Jurkat, Clone E6-1 (cell line): ENCODE results near the gene PTPRN2.

Source experiments
- DNase-seq: peaks from one replicate; pipeline ENCODE4 v3.0.0-alpha.2; 2011; ENCODE audit warnings: low read depth, low spot score
- H3K4me3 ChIP-seq: 2 replicates; pipeline ENCODE4 v1.5.1; 2011; ENCODE audit warnings: mild to moderate bottlenecking, low read length, control low read depth, moderate library complexity

The PTPRN2 gene

DNA sequence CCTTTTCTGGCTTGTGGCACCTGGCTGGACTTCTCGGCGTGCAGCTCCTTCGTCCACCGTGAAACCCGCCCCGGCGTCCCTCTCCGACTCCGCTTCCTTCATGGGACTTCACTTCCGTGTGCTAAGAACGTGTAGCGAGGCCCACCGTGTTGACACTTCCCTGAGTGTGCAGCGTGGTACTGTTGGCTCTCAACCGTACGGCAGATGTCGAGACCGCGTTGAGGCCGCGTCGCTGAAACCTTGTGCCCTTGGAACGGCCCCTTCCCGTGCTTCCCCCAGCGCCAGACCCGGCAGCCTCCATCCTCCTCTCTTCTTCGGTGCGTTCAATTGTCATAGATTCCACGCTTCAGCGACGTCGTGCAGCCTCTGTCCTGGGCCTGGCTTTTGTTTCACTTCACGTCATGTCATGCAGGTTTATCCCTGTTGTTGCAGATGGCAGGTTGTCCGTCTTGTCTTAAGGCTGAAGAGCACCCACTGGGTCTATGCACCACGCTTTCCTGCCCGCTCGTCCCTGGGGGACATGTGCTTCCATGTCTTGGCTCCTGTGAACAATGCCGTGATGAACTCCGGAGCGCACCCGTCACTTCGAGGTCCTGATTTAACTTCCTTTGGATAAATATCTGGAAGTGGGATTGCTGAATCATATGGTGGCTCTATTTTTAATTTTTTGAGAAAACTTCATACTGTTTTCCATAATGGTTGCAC is 785.5 kb downstream of the PTPRN2 start:
- H3K4me3 ChIP-seq, result no peak overlapping the region
- no peak for DNase-seq

DNA sequence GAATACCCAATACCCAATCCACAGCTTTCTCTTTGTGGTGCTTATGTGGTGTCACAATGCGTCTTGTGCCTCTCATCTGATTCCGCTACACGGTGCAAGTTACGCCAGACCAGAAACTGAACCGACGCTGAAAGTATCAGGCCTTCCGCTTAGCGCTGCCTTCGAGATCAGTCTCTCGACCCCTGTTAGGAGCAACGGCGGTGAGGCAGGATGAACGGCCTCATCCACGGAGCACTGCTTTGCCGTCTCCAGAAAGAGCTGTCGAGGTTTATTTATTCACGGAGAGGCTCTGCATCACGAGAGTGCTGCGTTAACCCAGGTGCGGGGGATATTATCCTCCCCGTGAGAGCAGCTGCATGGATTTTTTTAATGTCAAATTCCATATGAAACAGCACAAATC is 786.5 kb downstream of the PTPRN2 start:
- no peak for DNase-seq
- no peak overlapping the region for H3K4me3 ChIP-seq

DNA sequence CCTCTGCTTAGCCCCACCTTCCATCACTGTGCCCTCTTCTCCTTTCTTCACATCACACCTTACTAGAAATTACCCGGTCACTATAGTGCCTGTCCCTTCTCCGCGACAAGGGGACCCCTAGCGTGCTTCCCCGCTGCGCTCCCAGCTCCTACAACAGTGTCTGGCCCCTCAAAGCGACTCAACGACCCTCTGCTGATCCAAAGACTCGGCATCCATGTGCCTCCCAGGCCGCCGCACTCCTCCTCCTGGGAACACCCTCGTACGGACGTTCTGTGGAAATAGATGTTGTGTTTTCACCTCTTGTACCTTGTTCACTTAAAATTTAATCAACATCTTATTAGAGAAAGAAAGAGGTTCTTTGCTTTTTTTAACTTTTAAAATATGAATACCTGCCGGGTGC is 787.3 kb downstream of the PTPRN2 start:
- H3K4me3 ChIP-seq, result no peak overlapping the region
- no peak for DNase-seq

DNA sequence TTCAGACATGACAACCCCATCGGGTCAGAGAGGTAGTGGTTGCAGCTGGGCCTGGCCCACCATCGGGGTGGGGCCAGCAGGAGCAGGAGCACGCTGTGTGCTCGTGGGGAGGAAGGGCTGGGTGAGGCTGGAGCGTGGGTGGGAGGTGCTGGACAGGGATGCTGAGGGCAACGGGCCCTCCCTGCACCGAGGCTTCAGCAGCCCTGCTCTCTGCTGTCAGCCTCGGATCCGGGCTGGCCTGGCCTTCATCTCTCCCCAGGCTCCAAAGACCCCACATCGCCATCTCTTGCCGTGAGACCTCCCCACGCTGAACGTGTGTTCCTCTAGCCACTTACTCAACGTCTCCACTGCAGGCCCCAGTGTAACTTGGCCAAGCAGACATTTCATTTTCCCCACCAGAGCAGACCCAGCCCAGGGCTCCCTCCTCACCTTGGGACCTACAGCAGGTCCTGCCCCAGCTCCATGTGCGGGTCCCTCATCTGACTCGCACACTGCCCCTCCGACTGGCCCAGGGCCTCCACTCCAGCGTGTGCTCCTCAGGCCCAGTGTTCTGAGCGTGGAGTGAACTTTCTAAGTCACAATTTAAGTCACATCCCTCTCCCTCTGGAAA is 788.4 kb downstream of the PTPRN2 start:
- H3K4me3 ChIP-seq, result no peak overlapping the region

GRCh38 chr7:157797361-157797760 is 790.3 kb downstream of the PTPRN2 start:
- no peak overlapping the region for H3K4me3 ChIP-seq
- DNase-seq, result no peak

More for the DNA sequence above, 788.4 kb downstream of the PTPRN2 start:
- DNase-seq, result no peak

DNA sequence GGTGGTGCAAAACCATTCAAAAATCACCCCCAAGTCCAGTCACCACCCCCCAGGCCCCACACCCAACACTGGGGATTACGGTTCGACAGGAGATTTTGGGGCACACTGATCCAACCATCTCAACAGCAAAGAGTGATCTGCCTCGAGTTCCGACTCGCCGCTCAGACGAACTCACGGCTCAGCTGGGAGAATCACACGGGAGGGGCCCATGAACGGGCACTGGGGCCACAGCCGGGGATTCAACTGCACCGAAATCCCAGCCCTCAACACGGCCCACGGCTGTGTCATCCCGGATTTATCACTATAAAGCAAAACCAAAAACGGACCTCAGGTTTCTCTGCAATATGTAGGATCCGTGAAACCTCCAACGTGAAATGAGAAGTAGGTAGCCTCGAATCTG is 790.8 kb downstream of the PTPRN2 start:
- DNase-seq, result no peak
- no peak overlapping the region for H3K4me3 ChIP-seq

- DNase-seq, result no peak
- no peak overlapping the region for H3K4me3 ChIP-seq
Measured at GRCh38 chr7:157795643-157796042, 792.0 kb downstream of the PTPRN2 start.

DNA sequence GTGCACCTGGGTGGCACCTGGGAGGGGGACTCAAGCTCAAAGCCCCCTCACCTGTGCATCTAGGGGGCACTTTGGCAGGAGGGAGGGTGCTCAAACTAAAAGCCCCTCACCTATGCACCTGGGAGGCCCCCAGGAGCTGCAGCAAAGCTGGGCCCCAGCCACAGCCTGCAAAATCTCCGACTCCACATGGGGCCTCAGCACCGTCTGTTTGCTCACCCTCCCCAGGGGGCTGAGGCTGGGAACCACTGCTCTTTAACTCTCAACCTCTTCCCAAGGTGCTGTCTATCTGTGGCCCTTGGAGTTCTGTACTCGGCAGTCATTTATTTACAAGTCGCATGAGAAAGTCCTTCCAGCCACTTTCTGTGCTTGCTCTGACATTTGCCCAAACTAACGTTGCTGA is 792.4 kb downstream of the PTPRN2 start:
- no peak for DNase-seq
- H3K4me3 ChIP-seq, result no peak overlapping the region

DNA sequence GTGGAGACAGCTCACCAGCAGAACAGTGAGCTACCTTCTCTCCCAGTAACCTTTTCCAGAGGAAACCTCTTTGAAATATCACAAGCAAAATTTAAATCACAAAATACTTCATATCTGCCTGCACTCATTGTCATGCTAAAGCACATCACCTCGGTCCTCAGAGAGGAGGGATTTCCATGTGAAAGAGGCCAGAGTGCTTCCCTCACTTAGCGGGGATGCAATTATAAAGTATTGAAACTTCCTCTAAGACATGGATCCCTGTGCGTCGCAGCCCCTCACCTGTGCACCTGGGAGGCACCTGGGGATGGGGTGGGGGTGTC is 792.9 kb downstream of the PTPRN2 start:
- DNase-seq, result no peak
- H3K4me3 ChIP-seq, result no peak overlapping the region

DNA sequence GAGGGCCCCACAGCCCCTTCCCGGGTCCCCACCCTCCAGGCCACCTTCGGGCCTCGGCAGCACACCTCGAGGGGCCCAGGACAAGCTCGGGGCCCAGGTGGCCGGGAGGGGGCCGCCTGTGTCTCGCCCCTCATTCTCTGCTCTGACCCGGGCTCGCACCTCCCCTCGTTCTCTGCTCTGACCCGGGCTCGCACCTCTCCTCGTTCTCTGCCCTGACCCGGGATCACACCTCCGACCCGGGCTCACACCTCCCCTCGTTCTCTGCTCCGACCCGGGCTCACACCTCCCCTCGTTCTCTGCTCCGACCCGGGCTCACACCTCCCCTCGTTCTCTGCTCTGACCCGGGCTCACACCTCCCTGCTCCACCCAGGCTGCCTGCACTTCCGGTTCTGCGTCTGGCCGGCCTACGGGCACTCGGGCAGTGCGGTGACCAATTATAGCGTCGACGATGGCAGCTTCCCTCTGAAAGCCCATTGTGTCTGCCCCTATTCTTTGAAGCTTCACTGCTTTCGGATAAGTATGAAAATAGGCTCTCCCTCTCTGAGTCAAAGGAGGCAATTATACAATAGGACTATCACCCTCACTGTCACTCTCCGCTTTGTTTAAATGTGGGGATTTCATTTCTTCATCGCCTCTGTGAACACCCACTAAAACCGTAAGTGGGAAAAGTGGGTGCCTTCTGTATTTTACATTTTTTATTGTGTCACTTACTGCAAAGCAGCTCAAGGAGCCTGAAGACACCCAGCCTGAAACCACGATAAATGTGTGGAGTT is 793.5 kb downstream of the PTPRN2 start:
- no peak overlapping the region for H3K4me3 ChIP-seq
- no peak for DNase-seq

GRCh38 chr7:157793087-157793353 is 794.6 kb downstream of the PTPRN2 start:
- no peak for DNase-seq
- no peak overlapping the region for H3K4me3 ChIP-seq

GRCh38 chr7:157792241-157793086 is 795.2 kb downstream of the PTPRN2 start:
- no peak for DNase-seq
- H3K4me3 ChIP-seq, result no peak overlapping the region

DNA sequence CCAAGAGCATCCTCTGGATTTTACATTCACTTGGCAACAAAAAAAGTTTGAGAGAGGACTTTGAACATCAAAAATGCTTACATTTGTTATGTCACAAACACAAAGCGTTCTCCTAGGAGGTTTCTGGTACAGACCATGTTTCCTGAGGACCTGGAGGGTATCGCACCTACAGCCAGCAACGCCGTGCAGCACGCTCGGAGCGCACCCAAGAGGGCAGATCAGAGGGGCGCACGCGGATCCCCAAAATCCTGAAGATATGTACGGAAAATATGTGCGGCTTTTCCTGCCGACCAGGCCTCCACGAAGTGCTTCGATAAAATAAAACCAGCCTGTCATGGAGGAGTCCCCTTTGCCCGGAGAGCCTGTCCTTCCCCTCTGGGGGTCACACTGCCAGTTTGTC is 796.0 kb downstream of the PTPRN2 start:
- no peak overlapping the region for H3K4me3 ChIP-seq
- DNase-seq, result no peak

- DNase-seq, result no peak
- H3K4me3 ChIP-seq, result no peak overlapping the region
Measured at GRCh38 chr7:157791261-157791660, 796.4 kb downstream of the PTPRN2 start.

- no peak overlapping the region for H3K4me3 ChIP-seq
- no peak for DNase-seq
Measured at GRCh38 chr7:157789942-157790341, 797.7 kb downstream of the PTPRN2 start.

GRCh38 chr7:157789094-157789493 is 798.5 kb downstream of the PTPRN2 start:
- DNase-seq, result no peak
- H3K4me3 ChIP-seq, result no peak overlapping the region

DNA sequence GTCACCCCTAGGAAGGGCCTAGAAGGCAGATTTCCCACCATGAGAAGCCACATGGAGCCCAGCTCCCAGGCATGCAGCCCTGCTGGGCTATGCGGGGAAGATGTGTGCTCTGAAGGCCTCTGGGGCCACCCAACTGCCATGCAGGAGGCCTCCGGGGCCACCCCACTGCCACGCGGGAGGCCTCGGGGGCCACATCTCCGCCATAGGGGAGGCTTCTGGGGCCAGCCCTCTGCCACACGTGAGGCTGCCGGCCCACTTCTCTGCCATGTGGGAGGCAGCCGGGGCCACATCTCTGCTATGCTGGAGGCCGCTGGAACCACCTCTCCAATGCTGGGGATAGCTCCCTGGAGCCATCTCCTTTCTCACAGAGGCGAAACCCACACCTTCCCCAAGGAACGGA is 799.0 kb downstream of the PTPRN2 start:
- no peak for DNase-seq
- no peak overlapping the region for H3K4me3 ChIP-seq

DNA sequence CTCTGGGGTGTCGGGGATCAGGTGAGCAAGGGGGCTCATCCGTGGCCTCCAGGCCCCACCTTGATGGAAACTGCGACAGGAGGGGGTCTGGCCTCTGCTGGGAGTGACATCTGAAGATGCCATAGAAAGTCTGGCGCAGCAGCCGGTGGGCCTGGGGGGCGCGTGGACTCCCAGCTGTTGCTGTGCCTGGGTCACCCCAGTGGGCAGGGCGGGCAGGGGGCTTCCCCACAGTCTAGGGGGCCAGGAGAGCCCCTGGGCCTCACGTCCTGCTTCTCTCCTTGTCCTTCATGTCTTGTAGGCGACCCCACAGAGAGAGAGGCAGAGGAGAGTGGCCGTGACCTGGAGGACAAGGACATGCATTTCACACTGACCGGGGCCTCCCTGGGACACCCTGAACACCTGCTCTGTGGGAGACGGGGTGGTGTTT is 800.3 kb downstream of the PTPRN2 start:
- H3K4me3 ChIP-seq, result no peak overlapping the region
- no peak for DNase-seq

DNA sequence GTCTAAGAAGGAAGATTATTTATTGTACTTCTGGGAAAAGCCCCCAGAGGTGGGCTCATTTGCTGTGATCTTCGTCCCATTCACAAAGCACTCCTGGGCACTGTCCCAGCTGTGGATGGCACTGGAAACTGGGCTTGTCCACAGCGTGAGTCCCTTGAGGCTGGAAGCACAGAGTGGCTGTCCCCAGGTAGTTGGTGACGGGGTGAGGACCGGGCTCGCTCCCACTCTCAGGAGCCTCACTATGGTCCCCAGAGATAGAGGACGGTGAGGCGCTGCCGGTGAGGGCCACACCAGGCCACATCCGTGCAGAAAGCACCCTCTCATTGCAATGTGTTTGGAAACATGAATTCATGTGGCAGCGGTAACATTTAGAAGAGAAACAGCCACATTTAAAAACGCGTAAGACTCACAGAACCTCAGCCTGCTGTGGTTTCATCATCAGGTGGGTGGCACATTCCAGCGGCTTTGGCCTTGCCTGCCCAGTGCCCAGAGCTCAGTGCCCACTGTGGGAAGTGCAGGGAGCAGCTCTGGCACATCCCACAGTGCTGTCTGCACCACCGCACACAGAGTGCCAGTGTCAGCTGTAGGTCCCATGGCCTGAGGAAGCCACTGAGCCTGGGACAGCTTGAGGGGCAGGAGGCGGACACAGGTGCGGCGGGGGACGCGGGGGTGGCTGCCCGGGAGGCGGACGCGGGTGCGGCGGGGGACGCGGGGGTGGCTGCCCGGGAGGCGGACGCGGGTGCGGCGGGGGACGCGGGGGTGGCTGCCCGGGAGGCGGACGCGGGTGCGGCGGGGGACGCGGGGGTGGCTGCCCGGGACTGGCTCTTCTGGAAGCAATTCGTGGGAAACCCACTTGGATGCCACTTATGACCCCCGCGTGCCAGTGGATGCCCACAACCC is 801.0 kb downstream of the PTPRN2 start:
- H3K4me3 ChIP-seq, result no peak overlapping the region
- DNase-seq, result no peak
